H1 (cell line): Measurements from ENCODE around the gene ZNF791. TPM values are rescaled to one million over a fixed set of nuclear protein-coding genes. Genes with fewer than 3 reads are reported as not detected.

Experiments used
- CBX5 ChIP-seq: fragments of 300-800, 300-1000 bp; sonication (generic); IDR thresholded peaks from 2 replicates; pipeline ENCODE4 v1.7.1; 2016; ENCODE audit warnings: antibody characterized with exemption, low read length, low read depth
- CHD1 ChIP-seq: IDR thresholded peaks from 2 replicates; pipeline ENCODE4 v1.6.1; 2012; ENCODE audit warnings: low read depth, low read length, improper control_type of control experiment
- CHD7 ChIP-seq: fragments of 300-600 bp; sonication (generic); IDR thresholded peaks from 2 replicates; pipeline ENCODE4 v1.7.1; 2012; ENCODE audit warnings: low read length, moderate library complexity, mild to moderate bottlenecking, inconsistent platforms; ENCODE audit not compliant: insufficient replicate concordance
- EGR1 ChIP-seq: IDR thresholded peaks from 2 replicates; pipeline ENCODE4 v1.6.1; 2011; ENCODE audit warnings: low read depth, low read length, borderline replicate concordance
- HDAC2 ChIP-seq, 2 experiments: fragments of 300-600 bp in 1 of 2; sonication (generic) in 1 of 2; IDR thresholded peaks; 2 replicates each; pipeline ENCODE4 v1.6.1; 2011 to 2012; ENCODE audit warnings: low read depth in 2 of 2, low read length in 2 of 2, mild to moderate bottlenecking in 2 of 2, moderate library complexity in 2 of 2, borderline replicate concordance in 1 of 2, inconsistent platforms in 1 of 2
- POLR2A ChIP-seq, 2 experiments: IDR thresholded peaks; 1 replicate in 1 of 2; 2 replicates in 1 of 2; pipeline ENCODE4 v1.6.1; 2011; ENCODE audit warnings: low read depth in 2 of 2, low read length in 2 of 2, mild to moderate bottlenecking in 2 of 2; ENCODE audit errors: control extremely low read depth in 1 of 2
- SP2 ChIP-seq: IDR thresholded peaks from 2 replicates; pipeline ENCODE4 v1.6.1; 2012; ENCODE audit warnings: mild to moderate bottlenecking, low read length, inconsistent platforms
- TAF1 ChIP-seq: IDR thresholded peaks from 2 replicates; pipeline ENCODE4 v1.6.1; 2011; ENCODE audit warnings: mild to moderate bottlenecking, low read depth, low read length
- polyA plus RNA-seq, 7 experiments: library from polyadenylated mRNA; depleted of rRNA in 3 of 7; stranded (reverse) in 5 of 7; unstranded in 2 of 7; fragments of >200 nt in 5 of 7; fragments of 200-250 nt in 2 of 7; gene quantifications; 1 replicate in 5 of 7; 2 replicates in 1 of 7; 4 replicates in 1 of 7; pipeline versions ENCODE4 v1.2.1 to v1.2.3, GENCODE V29; 2011 to 2013; ENCODE audit warnings: missing spikeins in 2 of 7, mixed read lengths in 2 of 7
- total RNA-seq: library from RNA; stranded (reverse); fragmentation: NEBNext Ultra II Directional; extraction: Animal tissue kit (Norgen Biotek cat#: 25700); gene quantifications from 2 replicates; pipeline ENCODE4 v1.2.1, GENCODE V29; 2021

The ZNF791 gene
- total and polyA plus RNA-seq, 2 of the 8 experiments (the other 6 are each of a cell fraction or from before 2014, with no cell fraction given), result 4.1 to 18.6 TPM

- TF ChIP-seq CHD7, result no peak
- no peak for TF ChIP-seq CBX5
- TF ChIP-seq TAF1, result no peak
- TF ChIP-seq SP2, result no peak
- TF ChIP-seq POLR2A (IDR thresholded peaks at IDR 0.05; ENCODE audit: control extremely low read depth in 1 of 2, low read depth in 2 of 2, low read length in 2 of 2), result no peak
- TF ChIP-seq EGR1, result no peak
- no peak for TF ChIP-seq HDAC2 (IDR thresholded peaks at IDR 0.05; ENCODE audit: borderline replicate concordance in 1 of 2, low read depth in 2 of 2, low read length in 2 of 2)
- TF ChIP-seq CHD1, result no peak
- TF ChIP-seq, all 59 proteins: peak for 0
These were observed 55.0 kb downstream of the ZNF791 start (continued) for GRCh38 chr19:12665671-12666264.
